PC-3 (cell line): ENCODE results near the gene SOCS2.
A peak's percentile ranks its signal among the peaks of the same experiment; 100 is the strongest.

Experiments used
- EZH2phosphoT487 ChIP-seq: fragments of 300-600 bp; sonication (generic); IDR thresholded peaks from 2 replicates; pipeline ENCODE4 v1.6.1; 2018; ENCODE audit warnings: mild to moderate bottlenecking, antibody characterized with exemption, low read length, borderline replicate concordance
- TF ChIP-seq, protein P1 (sequence below): fragments of 300-600 bp; sonication (generic); conservative IDR thresholded peaks from 2 replicates; pipeline ENCODE4 v1.5.1; 2017; ENCODE audit warnings: antibody characterized with exemption, low read depth, mild to moderate bottlenecking, low read length

- TF ChIP-seq, protein P1, sequence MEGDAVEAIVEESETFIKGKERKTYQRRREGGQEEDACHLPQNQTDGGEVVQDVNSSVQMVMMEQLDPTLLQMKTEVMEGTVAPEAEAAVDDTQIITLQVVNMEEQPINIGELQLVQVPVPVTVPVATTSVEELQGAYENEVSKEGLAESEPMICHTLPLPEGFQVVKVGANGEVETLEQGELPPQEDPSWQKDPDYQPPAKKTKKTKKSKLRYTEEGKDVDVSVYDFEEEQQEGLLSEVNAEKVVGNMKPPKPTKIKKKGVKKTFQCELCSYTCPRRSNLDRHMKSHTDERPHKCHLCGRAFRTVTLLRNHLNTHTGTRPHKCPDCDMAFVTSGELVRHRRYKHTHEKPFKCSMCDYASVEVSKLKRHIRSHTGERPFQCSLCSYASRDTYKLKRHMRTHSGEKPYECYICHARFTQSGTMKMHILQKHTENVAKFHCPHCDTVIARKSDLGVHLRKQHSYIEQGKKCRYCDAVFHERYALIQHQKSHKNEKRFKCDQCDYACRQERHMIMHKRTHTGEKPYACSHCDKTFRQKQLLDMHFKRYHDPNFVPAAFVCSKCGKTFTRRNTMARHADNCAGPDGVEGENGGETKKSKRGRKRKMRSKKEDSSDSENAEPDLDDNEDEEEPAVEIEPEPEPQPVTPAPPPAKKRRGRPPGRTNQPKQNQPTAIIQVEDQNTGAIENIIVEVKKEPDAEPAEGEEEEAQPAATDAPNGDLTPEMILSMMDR, result peak; percentile 40; the same call in 1 of the 2 replicates
- TF ChIP-seq EZH2phosphoT487, result no peak
These were observed 1.0 kb upstream of the SOCS2 start for GRCh38 chr12:93571365-93571924.
